H1 (cell line): ENCODE measurements around the gene NUAK1. TPM values are rescaled to one million over a fixed set of nuclear protein-coding genes. Genes with fewer than 3 reads are reported as not detected.

Experiments used
- ASH2L ChIP-seq: fragments of 200-600, 300-600 bp; sonication (generic); IDR thresholded peaks from one replicate; pipeline ENCODE4 v1.7.1; 2017; ENCODE audit warnings: low read length
- BACH1 ChIP-seq: IDR thresholded peaks from 2 replicates; pipeline ENCODE4 v1.6.1; 2012; ENCODE audit warnings: low read length, improper control_type of control experiment
- E2F6 ChIP-seq: IDR thresholded peaks from 2 replicates; pipeline ENCODE4 v1.6.1; 2012; ENCODE audit warnings: inconsistent platforms
- FOSL1 ChIP-seq: IDR thresholded peaks from 2 replicates; pipeline ENCODE4 v1.6.1; 2011; ENCODE audit warnings: mild to moderate bottlenecking, low read depth, low read length, moderate library complexity; ENCODE audit not compliant: insufficient read depth
- GTF2F1 ChIP-seq: IDR thresholded peaks from 2 replicates; pipeline ENCODE4 v1.6.1; 2012; ENCODE audit warnings: low read depth, low read length, improper control_type of control experiment, borderline replicate concordance
- SIN3A ChIP-seq, 2 experiments: IDR thresholded peaks in 1 of 2; conservative IDR thresholded peaks in 1 of 2; 2 replicates each; pipeline ENCODE4 v1.6.1; 2011 to 2012; ENCODE audit warnings: low read length in 2 of 2, improper control_type of control experiment in 1 of 2, low read depth in 1 of 2, mild to moderate bottlenecking in 1 of 2
- SIX5 ChIP-seq: IDR thresholded peaks from 2 replicates; pipeline ENCODE4 v1.6.1; 2011; ENCODE audit warnings: mild to moderate bottlenecking, low read depth, low read length
- SUZ12 ChIP-seq: fragments of 200-600 bp; sonication (generic); IDR thresholded peaks from 2 replicates; pipeline ENCODE4 v1.6.1; 2012; ENCODE audit warnings: mild to moderate bottlenecking, inconsistent platforms, low read length, moderate library complexity, mixed read lengths
- polyA plus RNA-seq, 7 experiments: library from polyadenylated mRNA; depleted of rRNA in 3 of 7; stranded (reverse) in 5 of 7; unstranded in 2 of 7; fragments of >200 nt in 5 of 7; fragments of 200-250 nt in 2 of 7; gene quantifications; 1 replicate in 5 of 7; 2 replicates in 1 of 7; 4 replicates in 1 of 7; pipeline versions ENCODE4 v1.2.1 to v1.2.3, GENCODE V29; 2011 to 2013; ENCODE audit warnings: missing spikeins in 2 of 7, mixed read lengths in 2 of 7
- total RNA-seq: library from RNA; stranded (reverse); fragmentation: NEBNext Ultra II Directional; extraction: Animal tissue kit (Norgen Biotek cat#: 25700); gene quantifications from 2 replicates; pipeline ENCODE4 v1.2.1, GENCODE V29; 2021

NUAK1 gene
- total and polyA plus RNA-seq, 2 of the 8 experiments (the other 6 are each of a cell fraction or from before 2014, with no cell fraction given): 6.7 to 18.2 TPM

GRCh38 chr12:106033161-106033675 is 105.5 kb downstream of the NUAK1 start (continued):
- TF ChIP-seq GTF2F1 (no peak), ASH2L (no peak), SIN3A (conservative IDR thresholded peaks at IDR 0.05 in 1 of 2, IDR thresholded peaks at IDR 0.05 in 1 of 2; ENCODE audit: low read depth in 1 of 2, low read length in 2 of 2) (no peak), BACH1 (no peak), E2F6 (no peak), SUZ12 (no peak), FOSL1 (no peak), SIX5 (no peak)
- TF ChIP-seq, all 59 proteins: peak for 0
